GM19099 (cell line): ENCODE data around the gene SEC61A2.

ENCODE experiments used
- POLR2A ChIP-seq: IDR thresholded peaks from 3 replicates; pipeline ENCODE4 v1.6.1; 2011; ENCODE audit warnings: low read depth; ENCODE audit not compliant: insufficient read length; ENCODE audit errors: extremely low read depth

The SEC61A2 gene

DNA sequence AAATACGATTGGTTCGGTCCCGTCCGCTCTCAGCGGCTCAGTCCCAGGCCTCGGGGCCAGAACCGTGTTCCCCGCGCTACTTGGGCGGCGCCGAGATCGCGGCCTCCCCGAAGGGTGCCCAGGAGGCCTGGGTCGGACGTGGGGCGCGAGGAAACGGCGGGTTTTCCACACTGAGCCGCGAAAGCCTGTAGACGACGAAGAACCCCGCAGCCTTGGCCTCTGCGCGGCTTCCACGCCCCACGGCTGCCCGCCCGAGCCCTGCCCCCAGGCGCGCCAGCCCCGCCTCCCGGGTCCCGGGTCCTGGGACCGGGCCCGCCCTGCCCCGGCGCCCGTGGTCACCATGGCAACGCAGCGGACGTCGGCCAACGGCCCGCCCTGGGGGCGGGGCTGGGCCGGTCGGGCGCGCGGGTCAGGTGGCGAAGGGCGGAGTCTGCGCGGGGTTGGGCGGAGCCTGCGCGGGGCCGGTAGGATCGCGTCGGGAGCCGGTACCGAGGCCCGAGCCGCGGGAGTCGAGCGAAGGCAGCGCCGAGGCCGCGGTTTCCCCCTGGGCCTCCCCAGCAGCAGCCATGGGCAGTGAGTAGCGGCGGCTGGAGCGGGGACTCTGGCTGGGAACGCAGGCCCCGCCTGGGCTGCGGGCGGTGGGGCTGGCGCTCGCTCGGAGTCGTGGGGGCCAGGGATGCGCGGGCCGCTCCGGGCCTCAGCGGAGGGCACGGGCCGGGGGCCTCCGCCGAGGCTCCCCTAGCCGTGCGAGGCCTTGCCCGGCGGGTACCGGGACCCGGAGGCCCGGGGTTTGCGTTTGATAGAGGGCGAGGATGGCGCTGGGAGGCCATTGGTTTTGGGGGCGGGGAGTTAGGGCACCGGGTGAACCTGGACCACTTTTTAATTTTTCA, at the start of gene SEC61A2:
SEC61A2 (plus strand) TSS at position 456 of the 890 bp plus-strand sequence; CDS start at position 567, 111 bp downstream.
- peak; percentile 80 for TF ChIP-seq POLR2A

DNA sequence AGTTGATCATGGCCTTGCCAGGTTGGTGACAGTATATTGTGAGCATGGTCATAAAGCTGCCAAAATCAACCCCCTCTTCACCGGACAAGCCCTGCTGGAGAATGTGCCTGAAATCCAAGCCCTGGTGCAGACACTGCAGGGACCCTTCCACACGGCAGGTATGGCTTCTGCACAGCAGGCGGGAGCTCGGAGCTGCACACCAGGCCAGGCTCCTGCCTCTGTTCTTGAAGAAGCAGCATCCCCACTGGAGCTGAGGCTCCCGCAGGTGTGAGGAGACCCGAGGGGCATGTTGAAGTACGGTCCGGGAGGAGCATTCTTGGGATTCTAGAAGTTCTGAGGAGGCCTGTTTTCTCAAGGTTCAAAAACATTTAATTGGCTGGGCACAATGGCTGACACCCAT, 48.0 kb upstream of the SEC61A2 start:
- no peak for TF ChIP-seq POLR2A

DNA sequence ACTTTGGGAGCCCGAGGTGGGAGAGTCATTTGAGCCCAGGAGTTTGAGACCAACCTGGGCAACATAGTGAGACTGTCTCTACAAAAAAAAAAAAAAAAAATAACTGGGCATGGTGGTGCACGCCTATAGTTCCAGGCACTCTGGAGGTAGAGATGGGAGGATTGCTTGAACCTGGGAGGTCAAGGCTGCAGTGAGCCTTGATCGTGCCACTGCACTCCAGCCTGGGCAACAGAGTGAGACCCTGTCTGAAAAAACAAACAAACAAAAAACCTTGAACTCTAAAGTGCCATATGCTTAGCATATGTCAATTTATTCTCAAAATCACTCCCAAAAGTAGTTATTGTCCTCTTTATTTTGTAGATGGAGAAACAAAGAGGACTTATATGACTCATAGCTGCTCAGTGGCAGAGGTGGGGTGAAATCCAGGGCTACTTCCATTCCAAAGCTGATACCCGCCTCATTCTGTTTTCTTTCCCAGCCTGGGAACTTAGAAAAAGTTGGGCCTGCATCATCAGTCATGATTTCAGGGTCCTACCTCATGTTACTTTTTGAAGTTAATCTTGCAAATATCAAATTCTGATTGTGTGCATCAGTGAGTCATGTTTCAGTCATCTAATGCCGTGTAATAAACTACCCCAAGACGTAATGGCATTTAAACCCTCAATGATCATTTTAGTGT, 47.5 kb upstream of the SEC61A2 start:
- no peak for TF ChIP-seq POLR2A

DNA sequence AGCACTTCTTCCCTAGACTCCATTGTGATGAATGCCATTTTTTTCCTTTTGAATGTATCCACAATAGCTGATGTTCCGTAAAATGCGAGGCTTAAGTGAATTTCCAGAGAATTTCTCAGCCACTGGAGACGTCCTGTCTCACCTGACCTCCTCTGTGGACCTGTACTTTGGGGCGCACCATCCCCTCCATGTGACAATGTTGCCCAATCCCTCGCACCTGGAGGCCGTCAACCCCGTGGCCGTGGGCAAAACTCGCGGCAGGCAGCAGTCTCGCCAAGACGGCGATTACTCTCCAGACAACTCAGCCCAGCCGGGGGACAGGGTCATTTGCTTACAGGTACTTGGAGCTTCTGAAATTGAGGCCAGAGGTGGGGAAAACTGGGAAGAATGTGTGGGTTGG, 40.6 kb upstream of the SEC61A2 start:
- no peak for TF ChIP-seq POLR2A

DNA sequence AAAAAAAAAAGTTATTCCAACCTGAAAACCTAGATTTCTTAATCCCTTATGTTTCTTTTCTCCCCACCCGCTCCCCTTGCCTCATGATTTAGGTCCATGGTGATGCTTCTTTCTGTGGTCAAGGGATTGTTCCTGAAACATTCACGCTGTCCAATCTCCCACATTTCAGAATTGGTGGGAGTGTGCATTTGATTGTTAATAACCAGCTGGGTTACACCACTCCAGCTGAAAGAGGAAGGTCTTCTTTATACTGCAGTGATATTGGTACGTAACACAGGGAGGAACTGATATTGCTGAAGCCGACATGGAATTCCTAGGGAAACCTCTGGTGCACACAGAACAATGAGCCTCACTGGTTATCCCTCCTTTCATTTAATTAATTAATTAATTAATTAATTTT, 38.1 kb upstream of the SEC61A2 start:
- TF ChIP-seq POLR2A = no peak

DNA sequence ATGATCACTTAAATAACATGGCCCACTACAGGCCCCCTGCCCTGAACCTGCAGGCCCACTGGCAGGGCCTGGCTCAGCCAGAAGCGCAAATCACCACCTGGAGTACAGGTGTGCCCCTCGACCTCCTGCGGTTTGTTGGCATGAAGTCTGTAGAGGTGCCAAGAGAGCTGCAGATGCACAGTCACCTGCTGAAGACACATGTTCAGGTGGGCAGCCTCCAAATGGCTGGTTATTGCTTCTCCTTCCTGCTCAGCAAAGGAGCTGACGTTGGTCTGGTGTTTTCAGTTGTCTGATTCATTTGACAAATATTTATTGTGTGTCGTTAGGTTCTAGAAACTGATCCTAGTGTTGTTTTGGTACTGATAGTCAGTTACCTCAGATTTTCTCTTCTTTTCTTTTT, 31.7 kb upstream of the SEC61A2 start:
- no peak for TF ChIP-seq POLR2A

DNA sequence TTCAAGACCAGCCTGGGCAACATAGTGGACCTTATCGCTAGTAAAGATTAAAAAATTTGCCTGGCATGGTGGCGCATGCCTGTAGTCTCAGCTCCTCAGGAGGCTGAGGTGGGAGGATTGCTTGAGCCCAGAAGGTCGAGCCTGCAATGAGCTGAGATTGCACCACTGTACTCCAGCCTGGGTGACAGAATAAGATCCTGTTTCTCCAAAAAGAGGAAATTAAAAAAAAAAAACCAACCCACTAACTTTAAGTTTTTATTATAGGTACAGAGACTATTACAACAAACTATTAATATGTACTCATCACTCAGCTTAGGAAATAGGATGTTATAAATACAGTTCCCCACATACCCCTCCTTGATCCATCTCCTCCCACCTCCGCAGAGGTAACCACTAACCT, 30.5 kb upstream of the SEC61A2 start:
- no peak for TF ChIP-seq POLR2A

DNA sequence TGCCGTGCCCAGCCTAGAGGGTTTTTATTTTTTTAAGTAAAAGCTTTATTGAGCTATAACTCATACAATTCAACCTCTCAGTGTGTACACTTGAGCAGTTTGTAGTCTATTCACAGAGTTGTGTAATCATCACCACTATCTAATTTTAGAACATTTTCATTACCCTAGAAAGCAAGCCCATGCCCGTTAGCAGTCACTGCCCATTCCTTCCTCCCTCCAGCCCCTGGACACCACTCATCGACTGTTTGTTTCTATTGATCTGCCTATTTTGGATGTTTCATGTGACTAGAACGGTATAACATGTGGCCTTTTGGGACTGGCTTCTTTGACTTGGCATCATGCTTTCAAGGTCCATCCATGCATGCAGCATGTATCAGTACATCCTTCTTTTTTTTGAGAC, 25.7 kb upstream of the SEC61A2 start:
- TF ChIP-seq POLR2A = no peak

DNA sequence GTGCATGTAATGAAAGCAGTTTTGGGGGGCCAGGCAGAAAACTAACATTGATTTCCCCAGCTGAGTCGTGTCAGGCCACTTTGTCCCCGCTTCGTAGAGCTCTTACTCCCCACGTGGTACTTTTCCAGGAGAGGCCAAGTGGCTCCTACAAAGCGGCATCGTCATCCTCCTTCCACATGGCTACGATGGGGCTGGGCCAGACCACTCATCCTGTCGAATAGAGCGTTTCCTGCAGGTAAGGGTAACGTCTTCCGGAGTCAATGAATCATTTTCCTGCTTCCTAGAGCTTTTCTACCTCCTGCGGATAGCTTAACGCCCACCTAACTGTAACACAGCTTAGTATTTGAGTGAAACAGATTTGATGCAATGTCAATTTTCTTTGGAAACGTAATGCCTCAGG, 21.7 kb upstream of the SEC61A2 start:
- TF ChIP-seq POLR2A = no peak

DNA sequence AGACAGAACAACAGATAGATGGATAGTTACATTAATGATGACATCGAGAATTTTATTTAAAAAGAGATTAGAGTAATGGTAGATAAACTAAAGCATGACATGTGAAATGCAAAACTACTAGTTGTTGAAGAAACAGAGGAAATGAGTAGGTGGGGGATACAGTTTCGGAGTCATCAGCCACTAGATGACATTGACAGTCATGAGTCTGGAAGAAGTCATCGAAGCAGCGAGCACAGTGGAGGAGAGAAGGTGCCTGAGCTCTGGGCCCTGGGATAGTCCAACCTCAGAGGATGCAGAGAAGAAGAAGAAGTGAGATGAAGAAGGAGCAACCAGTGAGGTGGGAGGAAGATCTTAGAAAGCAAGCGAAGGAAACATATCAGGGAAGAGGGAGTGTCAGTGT, 20.2 kb upstream of the SEC61A2 start:
- TF ChIP-seq POLR2A = no peak

DNA sequence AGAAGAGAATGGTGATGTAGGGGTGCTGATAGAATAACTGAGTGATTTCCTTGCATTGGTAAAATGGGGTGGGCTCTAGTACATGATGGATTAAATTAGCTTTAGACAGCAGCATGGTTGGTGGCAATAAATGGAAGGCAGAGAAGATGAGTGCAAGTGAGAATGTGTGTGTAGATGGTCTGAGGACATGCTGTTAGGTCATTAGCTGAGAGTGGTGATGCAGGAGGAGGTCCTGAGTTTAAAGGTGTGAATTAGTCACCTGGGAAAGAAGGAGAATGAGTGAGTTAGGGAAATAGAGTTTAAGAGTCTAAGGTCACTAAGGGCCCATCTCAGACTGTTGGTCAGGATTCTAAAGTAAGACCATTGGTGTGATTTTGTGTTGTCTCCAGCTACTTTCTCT, 17.9 kb upstream of the SEC61A2 start:
- TF ChIP-seq POLR2A = no peak

DNA sequence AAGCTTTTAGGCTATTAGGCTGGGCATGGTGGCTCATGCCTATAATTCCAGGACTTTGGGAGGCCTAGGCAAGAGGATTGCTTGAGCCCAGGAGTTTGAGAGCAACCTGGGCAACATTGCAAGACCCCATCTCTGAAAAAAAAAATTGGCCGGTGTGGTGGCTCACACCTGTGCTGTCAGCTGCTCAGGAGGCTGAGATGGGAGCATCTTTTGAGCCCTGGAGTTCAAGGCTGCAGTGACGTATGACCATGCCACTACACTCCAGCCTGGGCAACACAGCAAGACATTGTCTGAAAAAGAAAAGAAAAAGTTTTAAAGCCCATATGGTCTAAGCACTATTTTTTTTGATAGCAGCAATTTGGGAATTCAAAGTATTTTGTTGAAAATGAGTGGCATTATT, 15.8 kb upstream of the SEC61A2 start:
- no peak for TF ChIP-seq POLR2A

DNA sequence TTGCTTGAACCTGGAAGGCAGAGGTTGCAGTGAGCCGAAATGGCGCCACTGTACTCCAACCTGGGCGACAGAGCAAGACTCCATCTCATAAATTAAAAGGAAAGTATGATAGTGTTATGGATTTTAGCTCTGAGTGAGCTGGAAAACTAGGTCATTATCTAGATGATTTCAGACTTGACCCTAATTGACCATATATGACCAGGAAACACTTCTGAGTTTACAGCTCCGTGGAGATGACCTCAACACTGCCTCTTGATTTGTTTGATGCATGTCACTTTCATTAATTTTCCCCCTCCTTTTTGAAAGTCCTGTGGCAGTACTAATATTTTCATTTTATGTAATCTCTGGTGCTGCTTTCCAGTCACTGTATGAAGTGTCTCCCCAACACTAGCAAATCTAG, 7.8 kb upstream of the SEC61A2 start:
- TF ChIP-seq POLR2A = no peak

DNA sequence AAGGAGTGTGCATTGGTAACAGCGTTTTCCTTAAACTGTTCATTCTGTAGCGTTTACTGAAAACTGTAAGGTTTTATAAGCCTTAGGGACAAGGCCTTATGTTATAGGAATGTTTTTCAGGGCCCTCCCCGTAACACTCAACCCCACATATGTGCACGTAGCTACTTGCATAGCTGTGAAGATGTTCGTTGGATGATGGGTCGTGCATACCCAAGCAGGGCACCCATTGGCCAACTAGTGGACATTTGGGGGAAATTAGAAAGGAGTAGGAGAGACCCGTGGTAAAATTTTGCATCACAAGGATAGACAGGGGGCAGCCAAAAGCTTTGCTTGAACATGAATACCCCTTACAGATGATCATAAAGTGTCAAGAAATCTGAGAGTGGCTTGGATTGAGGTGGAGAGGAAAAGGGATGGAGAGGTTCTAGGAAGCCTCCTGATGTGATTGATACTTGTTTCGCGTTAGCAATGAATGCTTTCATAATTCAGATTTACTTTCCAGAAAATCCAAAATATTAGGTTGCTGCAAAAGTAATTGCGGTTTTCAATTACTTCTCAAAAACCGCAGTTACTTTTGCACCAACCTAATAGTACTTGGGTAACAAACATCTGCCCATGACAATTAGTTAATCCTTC, 878 bp downstream of the SEC61A2 start:
- TF ChIP-seq POLR2A = no peak

DNA sequence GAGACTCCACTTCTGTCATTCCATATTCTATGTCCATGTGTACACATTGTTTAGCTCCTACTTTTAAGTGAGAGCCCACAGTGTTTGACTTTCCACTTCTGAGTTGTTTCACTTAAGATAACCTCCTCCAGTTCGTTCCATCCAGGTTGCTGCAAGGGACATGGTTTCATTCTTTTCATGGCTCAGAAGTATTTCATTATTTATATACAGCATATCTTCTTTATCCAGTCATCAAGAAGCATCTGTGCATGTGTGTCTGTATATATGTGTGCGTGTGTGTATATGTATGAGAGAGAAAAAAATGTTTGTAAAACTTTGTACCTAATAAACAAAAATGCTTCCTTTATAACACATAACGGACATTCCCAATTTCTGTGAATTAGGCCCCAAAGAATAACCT, 6.2 kb downstream of the SEC61A2 start:
- TF ChIP-seq POLR2A = no peak

DNA sequence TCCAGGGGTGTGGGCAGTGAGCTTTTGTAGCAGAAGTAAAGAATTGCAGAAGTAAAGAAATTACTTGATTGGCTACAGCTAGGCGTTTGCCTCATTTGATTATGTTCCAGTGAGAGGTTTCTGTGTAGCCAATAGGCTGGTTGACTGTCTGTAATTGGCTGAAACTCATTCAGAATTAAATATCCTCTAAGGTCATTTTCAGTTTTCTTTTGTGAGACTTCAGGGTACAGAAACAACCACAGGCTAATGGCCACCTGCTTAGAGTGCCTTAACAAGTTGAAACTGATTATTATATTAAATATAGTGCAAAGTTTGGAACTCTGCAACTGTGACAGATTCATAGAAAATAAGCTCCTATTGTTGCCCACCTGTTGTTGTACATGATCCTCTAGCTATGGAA, 10.6 kb downstream of the SEC61A2 start:
- TF ChIP-seq POLR2A = no peak
